WI38 (cell line): ENCODE results near the gene MCF2L2.
"Not testable (repeated sequence)": the region's sequence is repeated elsewhere in the genome, so short reads cannot be mapped to it uniquely, and the experiment has no call there.

Experiments used
- H3K4me3 ChIP-seq: 2 replicates; pipeline ENCODE4 v1.5.1; 2011; ENCODE audit warnings: low read depth, mild to moderate bottlenecking, control low read depth, low read length
- TF ChIP-seq, protein P1 (sequence below): IDR thresholded peaks from 2 replicates; pipeline ENCODE4 v1.5.1; 2012; ENCODE audit warnings: low read depth, mild to moderate bottlenecking, control low read depth, low read length

Gene MCF2L2

GRCh38 chr3:183434503-183434902, 6.1 kb upstream of the MCF2L2 start:
- H3K4me3 ChIP-seq = no peak overlapping the region
- TF ChIP-seq, protein P1, sequence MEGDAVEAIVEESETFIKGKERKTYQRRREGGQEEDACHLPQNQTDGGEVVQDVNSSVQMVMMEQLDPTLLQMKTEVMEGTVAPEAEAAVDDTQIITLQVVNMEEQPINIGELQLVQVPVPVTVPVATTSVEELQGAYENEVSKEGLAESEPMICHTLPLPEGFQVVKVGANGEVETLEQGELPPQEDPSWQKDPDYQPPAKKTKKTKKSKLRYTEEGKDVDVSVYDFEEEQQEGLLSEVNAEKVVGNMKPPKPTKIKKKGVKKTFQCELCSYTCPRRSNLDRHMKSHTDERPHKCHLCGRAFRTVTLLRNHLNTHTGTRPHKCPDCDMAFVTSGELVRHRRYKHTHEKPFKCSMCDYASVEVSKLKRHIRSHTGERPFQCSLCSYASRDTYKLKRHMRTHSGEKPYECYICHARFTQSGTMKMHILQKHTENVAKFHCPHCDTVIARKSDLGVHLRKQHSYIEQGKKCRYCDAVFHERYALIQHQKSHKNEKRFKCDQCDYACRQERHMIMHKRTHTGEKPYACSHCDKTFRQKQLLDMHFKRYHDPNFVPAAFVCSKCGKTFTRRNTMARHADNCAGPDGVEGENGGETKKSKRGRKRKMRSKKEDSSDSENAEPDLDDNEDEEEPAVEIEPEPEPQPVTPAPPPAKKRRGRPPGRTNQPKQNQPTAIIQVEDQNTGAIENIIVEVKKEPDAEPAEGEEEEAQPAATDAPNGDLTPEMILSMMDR = no peak

DNA sequence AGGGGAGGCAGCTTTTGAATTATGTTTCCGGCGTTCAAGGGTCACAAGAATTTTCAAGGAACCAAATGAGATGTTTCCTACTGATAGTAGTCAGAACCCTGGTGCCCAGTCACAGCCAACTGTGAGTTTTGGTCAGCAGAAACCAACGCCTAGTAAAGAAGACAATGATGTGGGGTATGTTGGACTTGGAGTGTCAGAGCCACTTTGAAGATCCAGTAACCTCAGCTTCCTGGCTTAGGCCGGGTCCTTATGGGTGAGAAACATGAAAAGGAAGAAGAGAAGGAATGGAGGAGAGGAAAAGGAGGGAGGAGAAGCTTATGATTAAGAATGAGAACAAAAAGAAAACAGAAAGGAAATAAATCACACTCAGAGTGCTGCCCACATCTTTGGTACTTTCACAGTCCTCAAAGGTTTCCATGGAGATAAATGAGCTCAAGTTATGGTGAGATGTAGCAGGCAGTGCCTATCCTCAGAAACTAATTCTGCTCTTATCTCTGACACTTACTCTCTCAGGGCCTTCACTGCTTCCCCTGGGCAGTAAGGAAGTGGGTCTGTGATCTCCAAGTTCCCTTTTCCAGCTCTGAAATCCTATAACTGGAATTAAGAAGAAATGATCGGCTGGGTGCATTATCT, 2.0 kb upstream of the MCF2L2 start:
- TF ChIP-seq, protein P1 = no peak
- no peak overlapping the region for H3K4me3 ChIP-seq

DNA sequence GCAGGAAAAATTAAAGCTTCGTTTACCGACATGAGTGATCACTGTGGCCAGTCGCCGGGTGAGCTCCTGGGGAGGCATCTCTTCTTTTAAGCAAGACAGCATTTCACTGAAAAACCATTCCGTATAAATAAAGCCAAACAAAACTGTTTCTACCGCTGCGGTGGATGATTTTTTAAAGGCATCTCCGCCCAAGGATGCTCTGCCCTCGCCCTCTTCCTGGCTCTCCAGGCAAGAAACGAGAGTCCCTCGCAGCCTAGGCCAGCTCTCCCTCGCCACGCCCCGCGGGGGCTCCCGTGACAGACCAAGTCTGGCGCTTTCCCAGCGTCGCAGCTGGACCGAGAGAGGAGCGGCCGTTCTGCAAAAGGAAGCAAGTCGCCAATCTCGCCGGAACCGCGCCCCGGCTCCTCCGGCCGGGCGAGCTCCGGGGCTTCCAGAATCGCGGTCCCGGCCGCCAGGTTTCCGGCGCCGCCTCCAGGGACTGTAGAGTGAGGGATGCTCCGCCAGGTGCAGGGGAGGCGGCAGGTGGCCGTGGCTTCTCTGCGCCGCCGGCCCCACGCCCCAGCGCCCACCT, 458 bp downstream of the MCF2L2 start:
- TF ChIP-seq, protein P1 = no peak
- peak overlapping the region; percentile 41 for H3K4me3 ChIP-seq

DNA sequence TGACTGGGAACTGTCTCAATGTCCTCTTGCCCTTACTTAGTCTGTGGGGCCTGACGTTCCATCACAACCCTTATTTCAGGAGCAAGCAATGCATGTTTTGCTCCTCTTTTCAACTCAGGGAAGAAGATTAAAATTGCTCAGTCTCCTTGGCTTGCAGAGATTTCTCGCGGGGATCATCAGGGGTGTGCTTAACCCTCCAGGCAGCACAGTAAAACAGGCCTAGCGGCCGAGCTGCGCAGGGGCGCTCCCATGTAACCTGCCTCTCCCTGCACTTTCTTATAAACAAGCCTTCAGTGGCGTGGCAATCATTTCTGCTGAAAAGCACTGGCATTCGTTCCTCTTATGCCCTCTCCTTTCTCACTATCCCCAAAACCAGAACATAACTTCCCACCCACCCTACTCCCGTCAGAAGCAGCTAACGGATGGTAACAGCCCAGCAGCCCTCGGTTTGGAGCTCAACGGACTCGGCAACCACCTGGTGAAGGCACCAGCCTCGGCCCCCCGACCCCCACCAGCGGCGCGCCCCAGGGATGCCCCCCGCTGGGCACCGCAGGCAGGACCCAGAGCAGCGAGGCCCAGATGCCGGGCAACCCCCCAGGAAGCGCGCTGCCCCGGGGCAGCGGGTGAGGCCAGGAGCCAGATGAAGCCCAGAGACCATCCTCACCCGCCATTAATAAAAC, 1.1 kb downstream of the MCF2L2 start:
- TF ChIP-seq, protein P1 = no peak
- H3K4me3 ChIP-seq = no peak overlapping the region

DNA sequence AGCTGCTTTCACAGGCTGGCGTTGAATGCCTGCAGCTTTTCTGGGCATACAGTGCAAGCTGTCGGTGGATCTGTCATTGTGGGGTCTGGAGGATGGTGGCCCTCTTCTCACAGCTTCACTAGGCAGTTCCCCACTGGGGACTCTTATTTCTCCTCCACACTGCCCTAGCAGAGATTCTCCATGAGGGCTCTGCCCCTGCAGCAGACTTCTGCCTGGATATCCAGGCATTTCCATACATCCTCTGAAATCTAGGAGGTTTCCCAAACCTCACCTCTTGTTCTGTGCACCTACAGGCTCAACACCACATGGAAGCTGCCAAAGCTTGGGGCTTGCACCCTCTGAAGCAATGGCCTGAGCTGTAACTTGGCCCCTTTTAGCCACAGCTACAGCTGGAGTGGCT, 9.6 kb downstream of the MCF2L2 start:
- H3K4me3 ChIP-seq = not testable (repeated sequence)

DNA sequence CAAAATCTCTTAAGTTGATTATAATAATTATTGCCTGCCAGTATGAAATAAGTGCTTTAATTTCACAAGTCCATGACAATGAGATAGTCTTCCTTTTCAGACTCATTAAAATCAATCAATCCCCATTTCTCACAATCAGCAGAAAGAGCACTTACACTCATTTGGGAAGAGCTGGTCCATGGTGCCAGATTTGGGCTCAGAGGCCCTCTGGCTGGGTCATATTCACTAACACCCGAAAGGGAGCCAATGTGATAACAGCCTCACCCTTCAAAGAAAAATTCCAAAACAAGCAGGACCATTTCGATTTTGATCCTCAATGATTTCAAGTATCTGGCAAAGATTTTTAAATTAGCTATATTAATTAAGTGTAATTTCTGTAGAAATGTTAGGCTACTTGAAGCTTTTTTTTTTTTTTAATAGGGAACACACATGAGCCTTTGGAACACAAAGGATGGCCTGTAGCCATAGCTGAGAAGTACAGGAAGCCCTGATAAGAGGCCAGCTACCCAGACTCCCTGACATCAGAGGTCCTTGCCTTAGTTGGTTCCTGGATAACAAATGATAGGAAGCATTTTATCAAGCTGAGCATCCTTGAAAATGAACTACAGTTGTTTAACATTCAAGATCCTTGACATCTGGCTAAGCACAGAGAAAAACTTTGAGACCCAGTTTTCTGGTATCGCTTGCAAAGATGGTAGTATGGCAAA, 17.1 kb downstream of the MCF2L2 start:
- H3K4me3 ChIP-seq = no peak overlapping the region
- TF ChIP-seq, protein P1 = no peak

DNA sequence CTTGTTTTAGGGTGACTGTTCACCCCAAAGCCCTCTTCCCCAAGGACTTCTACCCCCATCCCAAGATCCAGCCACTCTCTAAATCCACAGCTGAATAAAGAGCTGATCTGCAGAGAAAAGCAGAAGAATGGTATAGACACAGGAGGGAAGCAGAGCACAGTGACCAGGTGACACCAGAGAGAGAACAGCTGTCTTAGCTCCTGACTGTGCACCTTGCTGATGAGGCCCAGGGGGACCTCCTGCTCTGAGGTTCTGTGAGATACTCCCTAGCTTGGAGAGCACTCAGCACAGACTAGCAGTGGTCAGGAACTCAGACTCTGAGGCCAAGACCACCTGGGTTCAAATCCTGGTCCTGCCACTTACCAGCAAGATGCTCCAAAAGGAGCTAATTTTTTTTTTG, 17.7 kb downstream of the MCF2L2 start:
- TF ChIP-seq, protein P1 = no peak
- H3K4me3 ChIP-seq = no peak overlapping the region
